Caki2 (cell line): ENCODE data around the gene NDST3. TPM values are rescaled to one million over a fixed set of nuclear protein-coding genes. Genes with fewer than 3 reads are reported as not detected.
"Not testable (repeated sequence)": the region's sequence is repeated elsewhere in the genome, so short reads cannot be mapped to it uniquely, and the experiment has no call there.

Experiments used
- DNase-seq: peaks from one replicate; pipeline ENCODE4 v3.0.0-alpha.2; 2015; ENCODE audit warnings: low read depth
- in situ Hi-C: cut with HindIII; loops from 2 replicates; pipeline ENCODE4 v1.10.0; 2016; ENCODE audit warnings: low sequenced_read_pairs, low pct_unique_long_range_greater_than_20kb, mixed read lengths
- total RNA-seq: library from RNA; depleted of rRNA; stranded (reverse); fragments of >200 nt; shearing (Covaris generic); gene quantifications from 2 replicates; pipeline ENCODE4 v1.2.3, GENCODE V29; 2014; ENCODE audit warnings: low replicate concordance

NDST3 gene
- total RNA-seq, 1 experiment from 2014 or later = not detected

- DNase-seq = no peak
- in situ Hi-C loops = no loop called here
Observed at GRCh38 chr4:118235566-118236120, 201.4 kb downstream of the NDST3 start.

GRCh38 chr4:118237531-118237930, 203.2 kb downstream of the NDST3 start:
- DNase-seq = no peak
- in situ Hi-C loops = no loop called here

- no peak for DNase-seq
- in situ Hi-C loops = no loop called here
Observed at GRCh38 chr4:118249890-118250289, 215.6 kb downstream of the NDST3 start.

GRCh38 chr4:118254368-118254767, 220.1 kb downstream of the NDST3 start:
- in situ Hi-C loops = no loop called here
- DNase-seq = no peak

- no peak for DNase-seq
- in situ Hi-C loops = no loop called here
Observed at GRCh38 chr4:118259111-118259510, 224.8 kb downstream of the NDST3 start.

GRCh38 chr4:118260309-118260708, 226.0 kb downstream of the NDST3 start:
- in situ Hi-C loops = no loop called here
- no peak for DNase-seq

- in situ Hi-C loops = no loop called here
- no peak for DNase-seq
Observed at GRCh38 chr4:118264096-118264495, 229.8 kb downstream of the NDST3 start.

- in situ Hi-C loops = no loop called here
- DNase-seq = peak; percentile 79
Observed at GRCh38 chr4:118265312-118266144, 231.2 kb downstream of the NDST3 start.

GRCh38 chr4:118266145-118266496, 231.8 kb downstream of the NDST3 start:
- DNase-seq, in situ Hi-C loops: not testable (repeated sequence)

GRCh38 chr4:118268780-118269179, 234.5 kb downstream of the NDST3 start:
- in situ Hi-C loops = no loop called here
- no peak for DNase-seq

- DNase-seq = peak; percentile 26
- in situ Hi-C loops = no loop called here
Observed at GRCh38 chr4:118270492-118270891, 236.2 kb downstream of the NDST3 start.

GRCh38 chr4:118271788-118272187, 237.5 kb downstream of the NDST3 start:
- in situ Hi-C loops = no loop called here
- no peak for DNase-seq

GRCh38 chr4:118273642-118274041, 239.4 kb downstream of the NDST3 start:
- no peak for DNase-seq
- in situ Hi-C loops = no loop called here

- in situ Hi-C loops = no loop called here
- no peak for DNase-seq
Observed at GRCh38 chr4:118276580-118276979, 242.3 kb downstream of the NDST3 start.

GRCh38 chr4:118277243-118277642, 243.0 kb downstream of the NDST3 start:
- in situ Hi-C loops = no loop called here
- DNase-seq = no peak

GRCh38 chr4:118278473-118279274, 244.4 kb downstream of the NDST3 start:
- DNase-seq = peak; percentile 91
- in situ Hi-C loops = no loop called here

- DNase-seq = no peak
- in situ Hi-C loops = no loop called here
Observed at GRCh38 chr4:118279328-118279727, 245.0 kb downstream of the NDST3 start.

GRCh38 chr4:118279920-118280432, 245.7 kb downstream of the NDST3 start:
- DNase-seq = no peak
- in situ Hi-C loops = no loop called here
